SK-N-SH treated with all-trans-retinoic acid at 6 μM for 48 hours (cell line): ENCODE data around the gene SLC13A5.

Source experiments
- POU6F1 ChIP-seq: fragments of 250-450 bp; sonication (Bioruptor Pico); IDR thresholded peaks from 2 replicates; pipeline ENCODE4 v1.8.0; 2021; ENCODE audit warnings: low read depth, mild to moderate bottlenecking, moderate library complexity, borderline replicate concordance
- ZFP3 ChIP-seq: fragments of 250-450 bp; sonication (Bioruptor Pico); IDR thresholded peaks from 2 replicates; pipeline ENCODE4 v1.5.0; 2020; ENCODE audit warnings: mild to moderate bottlenecking, moderate library complexity

- no peak for TF ChIP-seq POU6F1 (CRISPR knock-in tag)
- no peak for TF ChIP-seq ZFP3 (CRISPR knock-in tag)
Observed at GRCh38 chr17:6670571-6670970, 42.6 kb downstream of the SLC13A5 start.
